ENCODE measurements around the gene LAD1. TPM values are rescaled to one million over a fixed set of nuclear protein-coding genes. Genes with fewer than 3 reads are reported as not detected.

The LAD1 gene
- total RNA-seq, 1 donor from 2014 or later = 38.0 TPM

DNA sequence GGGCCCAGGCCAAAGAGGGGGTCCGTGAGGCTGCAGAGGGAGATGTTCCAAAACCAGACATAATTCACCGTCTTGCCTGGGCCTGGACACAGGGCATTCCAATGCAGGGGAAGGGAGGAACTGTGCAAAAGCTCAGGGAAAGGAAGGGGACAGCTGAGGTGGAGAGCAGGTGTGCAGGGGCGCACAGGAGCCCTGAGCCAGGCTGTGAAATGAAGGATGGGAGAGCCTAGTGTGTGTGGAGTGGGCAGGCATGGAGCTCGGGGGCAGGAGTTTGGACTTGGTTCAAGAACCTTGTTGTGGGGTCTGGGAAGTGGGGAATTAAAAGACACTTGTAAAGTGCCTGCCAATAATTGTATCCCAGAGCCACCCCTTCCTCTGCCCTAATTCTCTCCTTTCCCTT, 20.1 kb upstream of the LAD1 start:
- Mint-ChIP-seq H3K4me1 (ENCODE audit: low read depth) (peaks cover 2% of the 10 kb centered on the region), H3K9me3 (ENCODE audit: low read depth) (no peaks in the 10 kb centered on the region), H3K27me3 (peaks cover 9% of the 10 kb centered on the region), H3K36me3 (ENCODE audit: insufficient read depth) (peaks cover 4% of the 10 kb centered on the region), H3K4me3 (ENCODE audit: low read depth) (no peak overlapping the region), H3K27ac (no peak overlapping the region)
- no peak for DNase-seq (ENCODE audit: low spot score, unreplicated experiment)
- TF ChIP-seq, protein P1, sequence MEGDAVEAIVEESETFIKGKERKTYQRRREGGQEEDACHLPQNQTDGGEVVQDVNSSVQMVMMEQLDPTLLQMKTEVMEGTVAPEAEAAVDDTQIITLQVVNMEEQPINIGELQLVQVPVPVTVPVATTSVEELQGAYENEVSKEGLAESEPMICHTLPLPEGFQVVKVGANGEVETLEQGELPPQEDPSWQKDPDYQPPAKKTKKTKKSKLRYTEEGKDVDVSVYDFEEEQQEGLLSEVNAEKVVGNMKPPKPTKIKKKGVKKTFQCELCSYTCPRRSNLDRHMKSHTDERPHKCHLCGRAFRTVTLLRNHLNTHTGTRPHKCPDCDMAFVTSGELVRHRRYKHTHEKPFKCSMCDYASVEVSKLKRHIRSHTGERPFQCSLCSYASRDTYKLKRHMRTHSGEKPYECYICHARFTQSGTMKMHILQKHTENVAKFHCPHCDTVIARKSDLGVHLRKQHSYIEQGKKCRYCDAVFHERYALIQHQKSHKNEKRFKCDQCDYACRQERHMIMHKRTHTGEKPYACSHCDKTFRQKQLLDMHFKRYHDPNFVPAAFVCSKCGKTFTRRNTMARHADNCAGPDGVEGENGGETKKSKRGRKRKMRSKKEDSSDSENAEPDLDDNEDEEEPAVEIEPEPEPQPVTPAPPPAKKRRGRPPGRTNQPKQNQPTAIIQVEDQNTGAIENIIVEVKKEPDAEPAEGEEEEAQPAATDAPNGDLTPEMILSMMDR (IDR thresholded peaks at IDR 0.05; ENCODE audit: unreplicated experiment) = no peak

DNA sequence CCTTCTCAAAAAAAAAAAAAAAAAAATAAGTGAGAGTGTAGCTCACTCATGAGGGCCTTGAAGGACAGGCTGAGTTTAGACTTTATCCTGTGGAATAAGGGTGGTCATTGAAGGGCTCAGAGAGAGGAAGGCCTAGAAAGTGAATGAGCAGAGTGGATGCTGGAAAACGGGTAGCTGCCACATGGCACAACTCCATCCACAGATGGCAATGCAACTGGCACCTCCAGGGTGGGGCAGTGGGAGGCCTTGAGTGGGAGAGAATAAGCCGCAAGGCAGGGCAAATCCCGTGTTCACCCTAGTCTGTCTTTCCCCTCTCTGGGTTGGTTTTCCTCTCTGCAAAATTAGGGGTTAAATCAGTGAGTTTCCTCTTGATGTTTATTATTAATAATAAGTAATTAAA, 19.3 kb upstream of the LAD1 start:
- H3K4me3 Mint-ChIP-seq (ENCODE audit: low read depth) = no peak overlapping the region
- peaks cover 2% of the 10 kb centered on the region for H3K4me1 Mint-ChIP-seq (ENCODE audit: low read depth)
- peaks cover 9% of the 10 kb centered on the region for H3K27me3 Mint-ChIP-seq
- H3K27ac Mint-ChIP-seq = no peak overlapping the region
- no peaks in the 10 kb centered on the region for H3K9me3 Mint-ChIP-seq (ENCODE audit: low read depth)
- DNase-seq (ENCODE audit: low spot score, unreplicated experiment) = no peak
- H3K36me3 Mint-ChIP-seq (ENCODE audit: insufficient read depth) = peaks cover 4% of the 10 kb centered on the region
- TF ChIP-seq, protein P1 (IDR thresholded peaks at IDR 0.05; ENCODE audit: unreplicated experiment) = no peak

DNA sequence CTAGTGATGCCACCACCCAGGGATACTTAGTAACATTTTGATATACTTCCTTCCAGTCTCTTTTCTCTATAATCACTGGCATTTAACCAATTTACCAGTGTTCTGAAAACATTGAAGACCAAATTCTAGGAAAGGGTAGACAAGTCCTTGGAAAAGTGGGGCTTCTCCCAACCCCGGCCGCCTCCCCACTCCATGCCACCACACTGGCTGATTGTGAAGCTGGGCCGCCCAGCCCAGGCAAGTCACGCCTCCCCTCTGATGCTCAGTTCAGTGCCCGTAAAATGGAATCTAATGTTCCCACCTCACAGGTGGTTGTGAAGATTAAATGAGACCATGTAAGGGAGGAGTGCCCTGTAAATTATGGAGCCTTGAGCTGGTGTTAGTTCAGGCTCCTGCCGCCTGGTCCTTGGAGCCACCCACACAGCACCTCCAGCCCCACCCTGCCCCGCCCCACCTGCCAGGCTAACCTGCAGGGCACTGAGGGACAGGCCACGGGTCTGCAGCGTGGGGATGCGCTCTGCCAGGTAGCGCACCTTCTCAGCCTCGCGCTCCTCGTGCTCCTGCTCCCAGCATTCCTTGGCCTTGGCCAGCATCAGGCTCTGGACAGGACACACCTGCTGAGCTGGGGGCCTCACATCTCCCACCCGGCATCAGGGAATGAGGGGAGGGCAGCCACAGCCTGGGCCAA, 15.1 kb upstream of the LAD1 start:
- Mint-ChIP-seq H3K36me3 (ENCODE audit: insufficient read depth) (peaks cover 4% of the 10 kb centered on the region), H3K27me3 (peaks cover 3% of the 10 kb centered on the region), H3K9me3 (ENCODE audit: low read depth) (no peaks in the 10 kb centered on the region), H3K4me1 (ENCODE audit: low read depth) (no peaks in the 10 kb centered on the region), H3K4me3 (ENCODE audit: low read depth) (no peak overlapping the region), H3K27ac (no peak overlapping the region)
- no peak for DNase-seq (ENCODE audit: low spot score, unreplicated experiment)
- TF ChIP-seq, protein P1 (IDR thresholded peaks at IDR 0.05; ENCODE audit: unreplicated experiment) = no peak

DNA sequence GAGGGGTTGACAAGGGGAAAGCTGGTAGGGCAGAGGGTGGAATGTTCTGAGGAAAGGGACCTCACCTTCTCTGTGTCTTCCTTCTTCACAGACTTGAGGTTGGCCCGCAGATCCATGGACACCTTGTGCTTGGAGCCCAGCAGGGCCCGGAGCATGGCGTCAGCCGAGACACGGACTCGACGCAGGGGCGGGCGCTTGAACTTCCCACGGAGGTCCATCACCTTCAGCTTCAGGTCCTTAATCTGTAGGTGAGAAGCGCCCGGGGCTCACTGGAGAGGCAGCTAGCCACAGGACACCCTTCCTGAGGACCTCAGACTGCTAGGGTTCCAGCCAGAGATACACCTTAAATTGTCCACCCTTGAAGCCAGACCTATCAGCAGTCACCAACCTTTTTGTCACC, 12.2 kb upstream of the LAD1 start:
- DNase-seq (ENCODE audit: low spot score, unreplicated experiment) = no peak
- no peak overlapping the region for H3K4me3 Mint-ChIP-seq (ENCODE audit: low read depth)
- H3K36me3 Mint-ChIP-seq (ENCODE audit: insufficient read depth) = peaks cover 2% of the 10 kb centered on the region
- TF ChIP-seq, protein P1 (IDR thresholded peaks at IDR 0.05; ENCODE audit: unreplicated experiment) = no peak
- H3K9me3 Mint-ChIP-seq (ENCODE audit: low read depth) = no peaks in the 10 kb centered on the region
- peaks cover 6% of the 10 kb centered on the region for H3K4me1 Mint-ChIP-seq (ENCODE audit: low read depth)
- peaks cover 6% of the 10 kb centered on the region for H3K27me3 Mint-ChIP-seq
- no peak overlapping the region for H3K27ac Mint-ChIP-seq

DNA sequence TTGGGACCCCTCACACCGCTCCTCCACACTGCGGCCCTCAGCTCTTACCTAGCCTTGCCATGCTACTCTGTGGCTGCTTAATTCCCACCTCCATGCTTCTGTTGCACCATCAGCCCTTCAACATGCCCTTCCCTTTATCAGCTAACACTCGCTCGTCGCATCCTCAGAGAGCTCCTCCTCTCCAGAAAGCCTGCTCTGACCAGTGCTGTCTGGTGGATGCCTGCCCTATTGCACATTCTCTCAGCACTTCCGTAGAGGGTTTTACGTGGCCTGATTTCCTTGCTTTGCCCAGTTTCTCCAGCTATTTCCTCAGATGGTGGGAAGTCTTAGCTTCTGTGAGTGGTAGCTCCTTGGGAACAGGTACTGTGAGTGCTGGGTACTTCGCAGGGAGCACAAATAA, 10.3 kb upstream of the LAD1 start:
- no peak for DNase-seq (ENCODE audit: low spot score, unreplicated experiment)
- Mint-ChIP-seq H3K4me3 (ENCODE audit: low read depth) (no peak overlapping the region), H3K4me1 (ENCODE audit: low read depth) (peaks cover 17% of the 10 kb centered on the region), H3K27ac (no peak overlapping the region), H3K27me3 (peaks cover 6% of the 10 kb centered on the region), H3K36me3 (ENCODE audit: insufficient read depth) (no peaks in the 10 kb centered on the region), H3K9me3 (ENCODE audit: low read depth) (no peaks in the 10 kb centered on the region)
- TF ChIP-seq, protein P1 (IDR thresholded peaks at IDR 0.05; ENCODE audit: unreplicated experiment) = no peak

Measured in progenitor cell of endocrine pancreas (in vitro differentiated cells).